Measurements from ENCODE around the gene SLC41A3. TPM values are rescaled to one million over a fixed set of nuclear protein-coding genes. Genes with fewer than 3 reads are reported as not detected.

The SLC41A3 gene
- total and polyA plus RNA-seq, 2 of the 8 experiments (the other 6 are each of a cell fraction or from before 2014, with no cell fraction given) = 30.2 to 56.4 TPM

DNA sequence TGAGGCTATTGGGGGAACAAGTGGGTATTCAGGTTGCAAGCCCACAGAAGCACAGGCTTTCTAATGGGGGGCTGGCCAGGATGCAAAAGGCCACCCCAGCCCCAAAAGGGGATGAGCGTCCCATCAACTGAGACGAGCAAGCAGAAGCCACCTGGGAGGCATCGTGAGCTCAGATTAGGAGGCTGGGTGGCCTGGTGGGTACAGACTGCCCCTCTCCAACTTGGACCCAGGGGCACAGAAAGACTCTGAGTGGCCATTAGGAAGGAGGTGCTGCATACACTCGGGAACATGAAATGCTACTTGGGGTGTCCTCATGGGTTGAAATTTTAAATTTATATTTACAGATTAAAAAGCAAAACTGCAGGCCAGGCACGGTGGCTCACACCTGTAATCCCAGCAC is 29.1 kb downstream of the SLC41A3 start:
- H2BK5ac ChIP-seq (ENCODE audit: low read depth, low read length) = no peak overlapping the region
- no peak overlapping the region for H2BK120ac ChIP-seq (replicated peaks; ENCODE audit: low read depth, low read length)
- no peak overlapping the region for H4K8ac ChIP-seq (ENCODE audit: extremely low read depth, insufficient read depth, low read length)
- H2BK12ac ChIP-seq (ENCODE audit: low read depth, low read length) = no peak overlapping the region
- no peak overlapping the region for H3K4me2 ChIP-seq (ENCODE audit: insufficient read depth in 1 of 2, low read depth in 2 of 2, low read length in 2 of 2)
- no peaks in the 10 kb centered on the region; the same call in 1 of the 2 replicates for H3K23me2 ChIP-seq (ENCODE audit: low read depth, low read length)
- no peak overlapping the region for H3K14ac ChIP-seq (ENCODE audit: insufficient read length)
- H3K79me1 ChIP-seq (ENCODE audit: low read depth, low read length) = no peaks in the 10 kb centered on the region; the same call in none of the 2 replicates
- CTCF ChIA-PET (ENCODE audit: partially characterized antibody) = no interaction called here
- H3K79me2 ChIP-seq (ENCODE audit: control insufficient read depth in 1 of 2, insufficient read depth in 2 of 2, low read length in 2 of 2) = no peaks in the 10 kb centered on the region
- no peak overlapping the region for H3K9ac ChIP-seq (replicated peaks in 1 of 4; ENCODE audit: extremely low read depth in 1 of 4, low read depth in 3 of 4, low read length in 3 of 4)
- H2BK15ac ChIP-seq (ENCODE audit: low read length) = no peak overlapping the region
- 90% methylated on average over 5 of the region's 5 CpGs; no CpG with 5 or more reads in 1 of the 2 experiments for WGBS, 2 experiments (ENCODE audit: extremely low coverage in 1 of 2, insufficient coverage in 1 of 2, insufficient read length in 1 of 2, insufficient replicate concordance in 2 of 2, low coverage in 1 of 2, low lambda C conversion rate in 2 of 2, missing lambda C conversion rate in 1 of 2)
- no peak overlapping the region for H3K27ac ChIP-seq (ENCODE audit: low read depth, low read length)
- no peak overlapping the region for H4K5ac ChIP-seq (ENCODE audit: insufficient read length, low read depth, low read length)
- POLR2A ChIA-PET (ENCODE audit: partially characterized antibody) = no interaction called here
- no peaks in the 10 kb centered on the region for H3K27me3 ChIP-seq (replicated peaks in 1 of 4; ENCODE audit: control insufficient read depth in 3 of 4, extremely low read depth in 1 of 4, insufficient read depth in 3 of 4, low read length in 3 of 4)
- no peaks in the 10 kb centered on the region for H4K20me1 ChIP-seq (replicated peaks in 1 of 2; ENCODE audit: control insufficient read depth in 1 of 2, insufficient read depth in 2 of 2, low read length in 2 of 2)
- no peak overlapping the region for H3K56ac ChIP-seq (replicated peaks; ENCODE audit: insufficient read length, low read depth, low read length)
- no peaks in the 10 kb centered on the region for H3K36me3 ChIP-seq (ENCODE audit: control insufficient read depth in 2 of 4, insufficient read depth in 4 of 4, low read length in 3 of 4)
- no peak overlapping the region for H2AK5ac ChIP-seq (ENCODE audit: low read depth, low read length)
- no peak overlapping the region for H3K4ac ChIP-seq (replicated peaks; ENCODE audit: insufficient read length, low read depth, low read length)
- H3K23ac ChIP-seq (ENCODE audit: insufficient read length) = no peak overlapping the region
- peaks cover 0 to 5% (median 2%) of the 10 kb centered on the region in 4 experiments; a peak in 4 of 7 replicates for H3K4me1 ChIP-seq (replicated peaks in 1 of 4; ENCODE audit: control insufficient read depth in 3 of 4, insufficient read depth in 4 of 4, low read length in 3 of 4)
- H2BK20ac ChIP-seq (ENCODE audit: low read length) = no peak overlapping the region
- no peaks in the 10 kb centered on the region for H3K9me3 ChIP-seq (ENCODE audit: insufficient read depth in 2 of 2, low read depth in 1 of 2, low read length in 1 of 2)
- DNase-seq (ENCODE audit: low read depth in 1 of 2, low spot score in 2 of 2) (no peak), FAIRE-seq (no peak)
- H3K18ac ChIP-seq (ENCODE audit: extremely low read depth, low read length) = no peak overlapping the region
- H4K91ac ChIP-seq (replicated peaks; ENCODE audit: insufficient read length, low read length) = no peak overlapping the region
- H3K4me3 ChIP-seq (ENCODE audit: extremely low read depth in 1 of 4, insufficient read depth in 2 of 4, low read depth in 3 of 4, low read length in 4 of 4) = no peak overlapping the region
- H2AFZ ChIP-seq (ENCODE audit: low read length) = no peak overlapping the region
- TF ChIP-seq RAD21 (IDR thresholded peaks at IDR 0.05 in 1 of 2, conservative IDR thresholded peaks at IDR 0.05 in 1 of 2; ENCODE audit: low read depth in 2 of 2, low read length in 2 of 2) (no peak), TAF7 (optimal IDR thresholded peaks at IDR 0.05; ENCODE audit: borderline replicate concordance, low read depth, low read length) (no peak), TEAD4 (IDR thresholded peaks at IDR 0.05; ENCODE audit: low read depth, low read length) (no peak), SP2 (IDR thresholded peaks at IDR 0.05; ENCODE audit: low read length) (no peak), PHF8 (conservative IDR thresholded peaks at IDR 0.05; ENCODE audit: low read depth, low read length) (no peak), RNF2 (IDR thresholded peaks at IDR 0.05; ENCODE audit: borderline replicate concordance, low read depth, low read length, missing control alignments, poor library complexity, severe bottlenecking) (no peak), POLR2A (IDR thresholded peaks at IDR 0.05; ENCODE audit: control extremely low read depth in 1 of 2, low read depth in 2 of 2, low read length in 2 of 2) (no peak), JUND (IDR thresholded peaks at IDR 0.05; ENCODE audit: low read length) (no peak), NRF1 (IDR thresholded peaks at IDR 0.05; ENCODE audit: low read depth, low read length) (no peak), E2F6 (IDR thresholded peaks at IDR 0.05) (no peak)
- TF ChIP-seq, protein P1, sequence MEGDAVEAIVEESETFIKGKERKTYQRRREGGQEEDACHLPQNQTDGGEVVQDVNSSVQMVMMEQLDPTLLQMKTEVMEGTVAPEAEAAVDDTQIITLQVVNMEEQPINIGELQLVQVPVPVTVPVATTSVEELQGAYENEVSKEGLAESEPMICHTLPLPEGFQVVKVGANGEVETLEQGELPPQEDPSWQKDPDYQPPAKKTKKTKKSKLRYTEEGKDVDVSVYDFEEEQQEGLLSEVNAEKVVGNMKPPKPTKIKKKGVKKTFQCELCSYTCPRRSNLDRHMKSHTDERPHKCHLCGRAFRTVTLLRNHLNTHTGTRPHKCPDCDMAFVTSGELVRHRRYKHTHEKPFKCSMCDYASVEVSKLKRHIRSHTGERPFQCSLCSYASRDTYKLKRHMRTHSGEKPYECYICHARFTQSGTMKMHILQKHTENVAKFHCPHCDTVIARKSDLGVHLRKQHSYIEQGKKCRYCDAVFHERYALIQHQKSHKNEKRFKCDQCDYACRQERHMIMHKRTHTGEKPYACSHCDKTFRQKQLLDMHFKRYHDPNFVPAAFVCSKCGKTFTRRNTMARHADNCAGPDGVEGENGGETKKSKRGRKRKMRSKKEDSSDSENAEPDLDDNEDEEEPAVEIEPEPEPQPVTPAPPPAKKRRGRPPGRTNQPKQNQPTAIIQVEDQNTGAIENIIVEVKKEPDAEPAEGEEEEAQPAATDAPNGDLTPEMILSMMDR (IDR thresholded peaks at IDR 0.05; ENCODE audit: control extremely low read depth in 1 of 3, insufficient read depth in 1 of 3, low read depth in 1 of 3, low read length in 3 of 3) = no peak
